ENCODE data around the gene C22orf31.

Gene C22orf31

DNA sequence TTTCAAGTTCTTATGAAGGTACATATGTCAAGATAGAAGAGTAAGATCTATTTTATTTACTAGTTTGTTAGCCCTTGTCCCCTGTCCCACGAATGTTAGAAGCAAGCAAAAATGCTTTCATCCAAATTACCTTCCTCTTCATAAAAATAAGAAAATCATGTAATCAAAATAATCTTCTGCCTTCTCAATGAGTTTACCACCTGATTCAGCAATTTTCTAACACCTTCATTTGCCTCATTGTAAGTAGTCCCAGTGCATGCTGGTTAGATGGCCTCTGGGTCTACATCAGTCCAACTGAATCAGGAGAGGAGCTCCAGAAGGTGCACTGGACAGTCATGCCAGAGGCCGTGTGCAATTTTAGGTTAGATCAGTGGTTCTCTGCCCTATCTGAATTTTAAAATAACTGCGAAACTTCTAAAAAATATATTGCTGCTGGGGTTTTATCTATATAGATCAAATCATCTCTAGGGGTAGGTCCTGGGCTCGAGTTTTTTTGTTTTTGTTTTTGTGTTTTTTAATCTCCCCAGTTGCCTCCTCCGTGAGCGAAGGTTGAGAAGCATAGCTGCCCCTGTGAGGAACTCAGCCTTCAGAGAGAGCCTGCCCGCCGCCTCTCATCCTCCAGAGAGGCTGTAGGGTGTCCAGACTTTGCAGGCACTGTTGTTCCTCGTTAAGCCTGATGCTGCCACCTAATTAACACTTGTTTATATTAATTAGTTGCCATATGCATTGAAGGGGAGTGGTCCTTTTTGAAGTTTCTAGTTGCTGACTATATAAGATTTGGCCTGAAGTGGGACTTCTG is 32.2 kb downstream of the C22orf31 start:
- DNase-seq = no peak
- ATAC-seq = no peak

DNA sequence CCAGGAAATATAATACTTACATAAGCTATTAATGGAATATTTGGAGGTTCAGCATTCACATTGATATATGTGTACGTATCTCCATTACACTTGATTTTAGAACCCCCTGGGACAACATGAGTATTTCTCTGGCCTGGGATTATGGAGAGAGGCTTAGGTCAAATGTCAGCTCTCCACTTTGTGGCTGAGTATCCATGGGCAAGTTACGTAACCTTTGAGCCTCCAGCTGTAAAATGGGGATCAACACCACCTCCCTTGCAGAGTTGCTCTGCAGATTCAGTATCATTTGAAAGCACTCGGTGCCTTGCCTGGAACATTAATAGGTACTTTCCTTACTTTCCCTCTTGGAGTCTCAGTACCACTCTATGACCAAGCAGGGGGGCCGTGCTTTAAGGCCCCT is 33.2 kb downstream of the C22orf31 start:
- ATAC-seq = no peak

DNA sequence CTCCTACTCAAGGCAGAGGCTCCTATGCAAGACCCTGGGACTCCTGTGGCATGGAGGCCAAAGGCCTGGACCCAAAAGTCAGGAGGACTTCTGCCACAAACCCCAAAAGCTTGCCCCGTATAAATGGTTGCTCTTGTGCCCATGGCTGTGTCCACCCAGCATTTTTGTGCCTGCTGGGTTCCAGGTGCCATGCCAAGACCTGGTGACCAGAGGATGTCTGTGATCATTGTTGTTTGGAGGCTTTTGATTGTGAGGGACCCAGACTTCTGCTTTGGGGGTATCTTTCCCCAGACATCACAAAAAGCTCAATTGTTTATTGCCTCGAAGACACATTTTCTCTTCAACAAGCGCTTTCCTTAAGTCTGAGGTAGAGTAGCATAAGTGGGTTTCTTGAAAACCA is 35.1 kb downstream of the C22orf31 start:
- no peak for DNase-seq
- ATAC-seq = no peak

More for the DNA sequence above, 33.2 kb downstream of the C22orf31 start:
- DNase-seq = no peak

DNA sequence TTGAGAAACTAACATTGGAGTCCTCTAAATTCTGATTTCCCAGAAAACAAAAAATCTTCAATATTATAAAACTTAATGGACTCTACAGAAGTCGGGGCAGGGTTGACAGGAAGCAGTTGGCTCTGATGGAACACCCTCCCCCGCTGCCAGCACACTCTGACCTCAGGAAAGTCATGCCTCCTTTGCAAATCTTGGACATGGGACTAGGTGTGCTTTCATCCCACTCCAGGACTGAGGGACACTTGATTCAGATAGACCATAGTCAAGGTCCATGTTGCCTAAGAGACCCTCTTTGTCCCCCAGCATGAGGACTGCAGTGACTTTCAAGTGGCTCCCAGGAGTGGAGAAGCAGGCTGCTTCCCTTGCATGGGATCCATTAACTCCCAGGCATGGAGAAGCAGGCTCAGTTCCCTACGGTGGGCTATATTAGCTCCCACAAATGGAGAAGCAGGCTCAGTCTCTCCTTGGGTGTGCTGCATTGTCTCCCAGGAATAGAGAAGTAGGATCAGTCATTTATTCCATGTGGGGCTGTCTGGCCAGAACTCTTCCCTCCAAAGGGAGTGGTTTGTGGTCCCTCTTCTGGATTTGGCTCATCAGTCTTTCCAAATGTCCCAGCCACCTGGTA is 38.3 kb downstream of the C22orf31 start:
- no peak for ATAC-seq
- no peak for DNase-seq

DNA sequence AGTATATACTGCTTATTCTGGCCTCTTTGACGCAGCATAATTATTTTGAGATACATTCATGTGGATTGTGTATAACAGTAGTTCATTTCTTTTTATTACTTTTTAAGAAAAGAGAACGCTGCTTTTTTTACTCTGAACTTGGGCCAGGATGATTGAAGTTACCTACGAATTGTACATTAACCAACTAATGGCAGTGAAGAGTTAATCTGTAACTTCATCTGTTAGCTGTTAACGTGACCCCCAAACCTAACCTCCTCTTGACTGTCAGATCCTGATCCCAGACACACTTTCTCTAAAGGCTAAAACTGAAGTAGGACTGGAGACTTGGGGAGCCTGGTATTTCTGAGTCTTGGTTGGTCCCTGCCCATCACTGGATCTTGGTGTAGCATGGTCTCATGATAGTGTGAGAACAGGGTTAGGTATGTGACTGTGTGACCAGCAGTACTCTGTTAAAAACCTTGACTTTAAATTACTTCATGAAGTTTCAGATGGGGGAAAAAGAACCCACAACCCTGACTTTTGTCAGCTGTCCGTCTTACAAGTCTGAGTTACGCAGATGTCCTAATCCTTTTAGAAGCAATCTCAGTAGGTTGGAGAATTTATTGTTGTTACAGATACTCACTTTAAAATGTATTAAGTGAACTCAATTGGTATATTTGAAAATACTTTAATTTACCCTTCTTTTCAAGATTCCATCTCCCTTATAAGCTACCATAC is 39.4 kb downstream of the C22orf31 start:
- ATAC-seq (no peak), DNase-seq (no peak)

- no peak for ATAC-seq
- no peak for DNase-seq
Measured at GRCh38 chr22:29018293-29019189, 43.1 kb downstream of the C22orf31 start.

DNA sequence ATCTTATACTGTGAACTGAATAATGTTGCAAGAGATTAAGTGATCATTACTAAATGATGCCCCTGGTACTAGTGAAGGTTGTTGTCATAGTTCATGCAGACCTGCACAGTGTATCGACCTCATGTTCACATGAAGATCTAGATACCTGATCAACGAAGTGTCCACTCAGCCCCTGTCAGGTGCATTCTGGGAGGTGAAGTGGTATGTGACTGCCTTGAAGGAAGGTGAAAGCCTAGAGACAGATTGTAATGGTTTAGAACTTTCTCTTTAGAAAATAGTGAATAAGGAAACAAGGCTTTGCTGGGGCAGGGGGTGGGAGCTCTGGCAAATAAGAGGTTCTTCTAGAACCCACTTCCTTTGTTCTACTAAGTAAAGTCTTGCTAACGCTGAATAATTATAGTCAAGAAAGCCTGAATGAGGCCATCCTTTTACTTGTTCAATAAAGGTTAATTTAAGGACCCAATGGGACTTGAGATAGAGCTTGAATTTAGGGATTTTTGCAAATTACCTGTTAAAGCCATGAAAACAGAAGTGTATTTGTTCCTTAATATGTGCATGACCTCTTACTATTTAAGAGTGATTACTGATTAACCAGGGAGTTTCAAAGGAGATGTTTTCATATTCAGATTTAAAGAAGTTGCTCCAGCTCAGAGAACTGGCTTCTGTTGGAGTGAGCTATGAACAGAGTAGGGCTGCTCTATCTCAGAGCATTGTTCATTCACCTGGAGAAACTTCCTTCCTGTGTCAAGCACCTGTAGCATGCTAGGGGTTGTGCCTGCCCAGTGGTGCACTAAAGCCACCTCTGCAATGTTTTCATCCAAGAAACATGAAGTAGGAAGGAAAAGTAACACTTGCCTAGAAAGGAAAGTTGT is 45.3 kb downstream of the C22orf31 start:
- DNase-seq (no peak), ATAC-seq (no peak)

GRCh38 chr22:29014773-29015172 is 46.9 kb downstream of the C22orf31 start:
- DNase-seq (no peak), ATAC-seq (no peak)

DNA sequence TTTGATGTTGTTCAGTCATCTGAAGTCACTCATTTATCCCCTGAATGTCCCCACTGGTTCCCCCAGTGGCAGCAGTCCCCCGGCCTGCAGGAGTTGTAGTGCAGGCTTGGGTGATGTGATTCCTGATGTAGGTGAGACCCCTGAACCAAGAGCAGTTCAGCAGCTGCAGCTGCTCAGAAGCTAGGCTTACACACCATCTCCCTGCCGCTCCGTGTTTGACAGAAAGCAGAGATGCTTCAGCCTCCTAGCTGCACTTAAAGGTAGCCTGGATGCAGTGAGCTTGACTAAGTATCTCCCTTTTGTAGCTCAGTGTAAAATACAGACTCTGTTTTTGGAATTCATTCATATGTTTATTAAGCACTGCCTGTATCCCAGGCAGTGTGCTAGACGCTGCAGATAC is 47.3 kb downstream of the C22orf31 start:
- ATAC-seq (no peak), DNase-seq (no peak)

GRCh38 chr22:29012952-29013351 is 48.7 kb downstream of the C22orf31 start:
- no peak for DNase-seq
- no peak for ATAC-seq

- DNase-seq = no peak
- ATAC-seq = no peak
Measured at GRCh38 chr22:29012101-29012433, 49.6 kb downstream of the C22orf31 start.

GRCh38 chr22:29011240-29012100 is 50.2 kb downstream of the C22orf31 start:
- ATAC-seq = no peak
- DNase-seq = no peak

DNA sequence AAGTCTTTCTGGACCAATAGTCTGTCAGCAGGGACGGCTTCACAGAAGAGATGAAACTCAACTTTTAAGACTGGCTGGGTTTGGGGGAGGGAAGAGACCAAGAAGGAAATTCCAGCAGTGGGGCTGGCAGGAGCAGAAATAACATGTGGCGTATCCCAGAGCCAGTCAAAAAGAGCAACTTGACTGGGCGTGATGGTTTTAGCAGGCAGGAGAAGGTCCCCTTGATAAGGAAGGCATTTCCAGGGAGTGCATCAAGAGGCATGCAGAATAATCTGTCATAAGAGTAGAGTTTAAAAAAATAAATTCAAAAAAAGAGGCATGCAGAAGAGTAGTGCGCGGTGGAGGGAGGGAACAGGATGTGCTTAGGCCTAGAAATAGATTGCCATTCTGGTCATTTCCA is 52.5 kb downstream of the C22orf31 start:
- DNase-seq = no peak

More for the DNA sequence above, 52.5 kb downstream of the C22orf31 start:
- no peak for ATAC-seq
